GM18507 (cell line): ENCODE measurements around the gene TTC23.

Experiments used
- DNase-seq: peaks from one replicate; pipeline ENCODE4 v3.0.0; 2011; ENCODE audit warnings: low read depth; ENCODE audit not compliant: insufficient read length; ENCODE audit errors: extremely low spot score
- FAIRE-seq: peaks from 2 replicates; lab custom pipeline; 2011; peaks lifted over from hg19 to GRCh38; lab: Jason Lieb, UNC

TTC23 gene

DNA sequence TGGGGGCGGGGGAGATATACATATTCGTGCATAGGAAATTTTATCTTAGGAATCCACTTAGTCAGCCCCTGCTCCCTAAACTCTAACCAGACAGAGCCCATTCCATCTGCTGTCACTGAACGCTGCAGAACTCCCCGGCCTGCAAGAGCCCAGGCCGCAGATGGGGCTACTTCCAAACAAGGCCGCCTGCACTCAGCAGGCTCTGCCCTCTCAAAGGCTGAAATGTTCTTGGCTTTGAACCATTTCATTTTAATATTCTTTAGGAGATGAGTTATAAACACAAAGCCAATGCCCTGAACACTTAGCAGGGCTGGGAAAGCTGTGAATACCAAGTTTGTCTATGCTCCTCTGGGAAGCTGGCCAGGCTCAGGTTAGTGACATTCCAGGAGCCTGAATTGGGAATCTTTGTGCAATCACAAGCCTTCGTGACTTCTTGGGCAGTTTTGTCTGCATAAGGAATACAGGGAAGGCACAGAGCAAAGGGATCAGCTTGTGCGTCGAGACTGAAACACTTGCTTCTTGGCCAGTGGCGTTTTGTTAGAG, 79.5 kb downstream of the TTC23 start:
- DNase-seq (no peak), FAIRE-seq (no peak)

DNA sequence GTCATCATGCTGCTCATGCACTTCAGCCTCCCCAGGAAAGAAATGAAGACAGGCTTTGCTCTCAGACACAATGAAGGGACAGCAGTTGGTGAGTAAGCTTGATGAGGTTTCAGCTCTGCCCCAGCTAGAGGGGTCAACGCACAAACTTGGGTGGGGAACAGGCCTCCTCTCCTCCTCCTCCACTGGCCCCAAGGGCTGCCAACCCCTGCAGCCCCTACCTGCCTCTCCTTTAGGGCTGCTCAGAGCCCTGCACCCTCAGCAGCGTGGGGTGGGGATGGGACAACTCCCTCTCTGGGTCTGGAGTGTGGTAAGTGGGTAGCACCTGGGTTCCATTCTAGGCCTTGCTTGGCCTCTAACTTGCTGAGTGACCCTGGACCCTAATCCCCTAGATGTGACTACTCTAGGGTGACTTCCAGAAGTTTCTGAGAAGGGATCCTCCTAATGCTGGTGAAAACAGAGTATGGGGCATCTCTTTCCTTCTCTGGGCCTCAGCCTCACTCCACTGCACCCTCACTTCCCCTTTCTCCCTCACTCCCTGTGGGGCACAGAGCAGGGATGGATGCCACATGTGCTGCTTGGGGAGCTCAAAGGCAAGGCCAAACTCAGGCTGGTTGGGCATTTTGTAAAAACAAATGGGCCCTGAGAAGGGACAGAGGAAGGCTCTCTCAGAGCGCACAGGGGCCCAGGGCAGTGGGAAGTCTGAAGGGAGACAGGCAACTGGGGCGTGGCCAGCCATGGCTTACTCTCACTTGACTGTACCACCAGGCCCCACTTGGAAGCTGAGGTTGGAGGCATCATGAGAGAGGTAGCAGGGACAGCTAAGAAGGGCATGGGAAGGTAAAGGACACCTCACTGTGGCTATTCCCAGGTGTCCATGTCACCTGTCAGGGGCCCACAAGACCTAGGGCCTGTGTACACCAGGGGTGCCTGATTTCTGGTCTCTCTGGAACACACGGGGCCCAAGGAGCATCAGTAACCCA, 80.5 kb downstream of the TTC23 start:
- FAIRE-seq = no peak
- DNase-seq = no peak

DNA sequence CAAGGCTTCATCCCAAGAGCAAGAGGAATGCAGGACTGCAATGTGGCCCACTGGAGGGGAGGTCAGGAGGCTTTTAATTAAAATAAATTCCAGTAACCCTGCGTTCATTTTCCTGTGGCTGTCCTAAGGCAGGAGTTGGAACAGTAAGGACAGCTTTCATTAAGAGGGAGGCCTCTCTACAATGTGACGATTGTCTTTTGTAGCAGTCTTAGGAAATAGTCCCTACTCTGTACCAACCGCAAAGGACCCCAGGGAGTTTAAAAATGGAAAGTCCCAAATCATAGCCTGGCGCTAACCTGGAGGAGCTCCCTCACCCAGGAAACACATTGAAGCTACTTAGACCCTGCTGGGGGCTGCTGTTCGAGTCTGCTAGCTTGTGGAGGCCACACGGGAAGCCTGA, 81.7 kb downstream of the TTC23 start:
- DNase-seq (no peak), FAIRE-seq (no peak)

DNA sequence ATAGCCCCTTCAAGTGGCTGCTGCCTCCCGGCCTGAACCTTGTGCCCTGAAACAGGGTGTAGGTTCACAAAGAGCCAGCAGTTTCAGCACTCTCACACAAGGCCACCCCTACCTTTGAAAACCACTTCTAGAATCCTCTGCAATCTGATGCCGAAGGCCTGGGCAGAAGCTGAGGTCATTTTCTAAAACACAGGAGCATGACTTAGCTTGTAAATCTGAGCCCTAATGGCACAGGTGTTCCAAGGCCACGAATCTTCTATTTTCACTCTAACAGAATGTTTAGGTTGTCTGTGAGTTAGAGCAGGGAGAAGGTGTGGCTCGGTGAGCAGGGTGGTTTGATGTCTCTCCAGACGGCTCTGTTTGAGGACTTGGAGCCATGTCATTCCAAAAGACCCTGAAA, 82.2 kb downstream of the TTC23 start:
- DNase-seq (no peak), FAIRE-seq (no peak)

DNA sequence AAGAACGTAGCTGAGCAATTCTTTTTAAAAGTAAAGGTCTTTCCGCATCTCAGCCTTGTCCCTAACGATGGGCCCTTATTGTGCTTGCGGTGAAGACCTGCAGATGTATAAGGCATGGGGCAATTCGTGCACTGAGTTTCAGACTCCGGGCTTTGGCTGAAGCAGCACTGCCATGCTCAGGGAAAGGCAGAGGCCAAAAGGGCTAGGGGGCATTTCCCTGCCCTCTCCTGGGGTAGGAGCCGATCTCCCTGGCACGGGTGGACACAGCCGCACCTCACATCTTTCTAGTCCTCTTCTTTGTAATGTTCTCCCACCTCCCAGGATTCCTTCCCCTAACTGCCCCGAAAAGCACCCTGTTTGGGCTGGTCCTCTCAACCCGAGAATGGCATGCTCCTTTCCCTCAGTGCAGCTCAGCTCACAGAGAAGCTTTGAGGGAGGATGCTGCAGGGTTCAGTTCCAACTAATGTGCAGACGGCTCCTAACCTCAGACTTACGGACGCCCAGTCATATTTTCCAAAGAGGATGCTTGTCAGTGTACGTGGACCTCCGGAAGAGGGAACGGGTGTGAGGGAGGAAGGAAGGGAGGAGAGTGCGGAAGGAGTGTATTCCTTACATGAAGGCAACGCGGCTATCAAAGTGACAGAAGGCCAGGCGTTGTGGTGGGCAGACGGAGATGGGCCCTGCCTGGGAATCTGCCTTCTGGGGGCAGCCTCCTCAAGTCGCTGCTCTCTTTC, 83.3 kb downstream of the TTC23 start:
- FAIRE-seq (no peak), DNase-seq (no peak)

DNA sequence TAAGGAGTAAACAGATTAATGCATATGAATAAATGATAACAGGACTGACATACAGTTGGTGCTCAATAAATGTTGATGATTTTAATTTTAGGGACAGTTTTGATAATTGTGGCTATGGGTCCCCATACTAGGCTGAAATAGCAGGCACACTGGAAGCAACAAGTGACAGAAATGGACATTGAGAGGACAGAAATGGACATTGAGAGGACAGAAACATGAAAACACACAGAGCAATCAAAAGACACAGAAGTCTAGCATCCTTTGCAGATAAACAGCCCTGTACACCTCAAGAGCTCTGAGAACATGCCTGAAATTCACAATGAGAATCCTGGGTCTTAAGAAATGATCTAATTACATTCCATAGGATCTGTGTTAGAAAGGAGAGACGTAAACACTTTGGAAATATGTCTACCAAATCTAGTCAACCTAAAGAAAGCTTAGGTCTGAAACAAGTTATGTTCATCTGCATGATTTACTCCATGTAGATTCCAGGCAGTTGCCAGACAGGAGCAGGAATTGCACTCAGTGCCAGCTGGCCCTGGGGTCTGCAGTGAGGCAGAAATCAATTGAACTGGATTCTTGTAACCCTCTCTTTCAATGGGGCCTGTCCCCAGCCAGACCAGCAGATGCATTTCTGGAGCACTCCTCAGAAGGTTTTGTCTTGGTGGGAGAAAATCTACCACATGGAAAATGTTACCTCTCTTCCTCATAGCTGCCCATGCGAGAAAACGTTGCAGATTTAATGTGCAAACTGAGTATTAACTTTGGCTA, 84.2 kb downstream of the TTC23 start:
- DNase-seq (no peak), FAIRE-seq (no peak)

DNA sequence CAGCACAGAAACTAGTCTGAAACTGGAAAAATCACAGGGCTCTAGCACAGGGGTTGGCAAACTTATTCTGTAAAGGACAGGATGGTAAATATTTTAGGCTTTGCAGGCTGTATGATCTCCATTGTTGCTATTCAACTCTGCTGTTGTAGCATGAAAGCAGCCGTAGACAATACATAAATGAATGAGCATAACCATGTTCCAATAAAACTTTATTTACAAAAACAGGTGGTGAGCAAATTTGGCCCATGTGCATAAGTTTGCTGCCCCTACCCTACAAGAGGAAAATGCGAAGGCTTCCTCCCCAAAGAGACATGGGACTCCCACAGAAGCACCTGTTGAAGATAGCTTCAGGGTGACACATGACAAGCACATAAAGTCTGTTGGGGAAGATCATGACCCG, 85.3 kb downstream of the TTC23 start:
- DNase-seq = no peak
- no peak for FAIRE-seq

DNA sequence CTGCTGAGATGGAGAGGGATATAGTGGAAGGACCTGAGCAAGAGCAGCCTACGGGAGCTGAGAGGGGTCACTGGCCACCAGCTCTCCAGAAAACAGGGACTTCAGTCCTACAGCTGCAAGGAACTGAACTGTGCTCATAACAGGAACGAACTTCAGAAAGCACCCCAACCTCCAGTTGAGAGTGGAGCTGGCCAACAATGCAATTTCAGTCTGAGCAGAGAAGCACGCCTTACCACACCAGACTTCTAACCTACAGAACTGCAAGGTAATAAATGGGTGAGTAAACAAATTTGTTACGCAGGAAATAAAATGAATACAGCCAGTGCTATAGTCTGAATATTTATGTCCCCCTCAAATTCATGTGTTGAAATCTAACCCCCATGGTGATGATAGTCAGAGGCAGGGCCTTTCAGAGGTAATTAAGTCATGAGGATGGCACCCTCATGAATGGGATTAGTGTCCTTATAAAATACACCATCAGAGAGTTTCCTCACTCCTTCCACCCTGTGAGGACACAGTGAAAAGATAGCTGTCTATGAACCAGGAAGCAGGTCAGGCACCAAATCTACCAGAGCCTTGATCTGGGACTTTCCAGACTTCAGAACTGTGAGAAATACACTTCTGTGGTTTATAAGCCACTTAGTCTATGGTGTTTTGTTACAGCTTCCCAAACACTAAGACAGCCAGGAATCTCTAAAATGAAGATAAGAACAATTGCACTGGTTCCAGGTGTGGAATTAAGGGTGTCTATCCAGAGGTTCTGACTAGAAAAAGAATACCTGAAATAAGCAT, 85.9 kb downstream of the TTC23 start:
- FAIRE-seq (peak; percentile 52), DNase-seq (no peak)

DNA sequence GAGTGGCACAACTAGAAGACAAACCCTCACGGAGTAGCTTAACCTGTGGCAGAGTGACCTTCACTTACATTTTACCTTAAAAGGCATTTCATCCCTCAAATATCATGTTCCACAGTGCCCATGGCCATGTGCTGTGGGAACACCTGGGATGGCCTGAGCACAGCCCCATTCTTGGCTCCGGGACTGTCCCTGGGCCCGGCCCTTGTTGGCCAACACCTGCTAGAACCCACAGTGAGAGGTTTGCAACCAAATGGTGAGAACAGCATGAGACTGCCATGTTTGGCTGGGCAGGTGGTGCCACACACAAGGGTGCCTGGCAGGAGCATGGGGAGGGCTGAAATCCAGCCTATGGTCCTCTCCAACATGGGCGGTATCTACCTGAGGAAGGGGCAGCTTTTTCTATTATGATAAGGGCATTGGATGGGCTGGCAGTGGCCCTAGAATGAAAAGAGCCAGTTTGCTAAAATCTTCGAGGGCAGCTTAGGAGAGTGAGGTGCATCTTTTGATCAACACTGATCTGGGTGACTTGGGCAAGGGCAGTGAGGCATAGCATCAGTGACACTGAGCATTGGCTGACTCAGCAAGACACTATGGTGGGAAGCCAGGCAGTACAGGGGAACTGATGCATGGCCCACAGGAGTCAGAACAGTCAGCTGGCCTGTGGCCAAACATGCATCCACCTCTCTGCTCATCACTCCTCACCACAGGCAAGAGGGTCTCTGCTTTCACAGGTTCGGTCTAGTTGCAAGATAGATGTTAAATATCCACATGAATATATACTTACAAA, 90.6 kb downstream of the TTC23 start:
- FAIRE-seq = no peak
- DNase-seq = no peak

DNA sequence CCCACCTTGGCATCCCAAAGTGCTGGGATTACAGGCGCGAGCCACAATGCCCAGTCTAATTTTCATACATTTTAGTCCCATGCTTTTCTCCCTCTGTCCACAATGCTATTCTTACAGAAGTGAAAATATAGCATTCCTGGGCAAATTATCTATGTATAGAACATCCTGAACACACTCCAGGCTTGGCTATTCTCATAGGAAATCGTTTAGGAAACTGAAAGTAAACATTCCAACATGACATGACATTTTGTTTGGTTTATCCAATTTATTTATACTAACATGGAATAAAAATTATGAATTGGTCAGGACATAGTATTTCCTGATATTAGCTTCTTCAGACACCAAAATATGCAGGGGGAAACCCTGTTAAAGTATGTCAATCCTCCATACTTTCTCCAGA, 91.9 kb downstream of the TTC23 start:
- DNase-seq = no peak
- no peak for FAIRE-seq

DNA sequence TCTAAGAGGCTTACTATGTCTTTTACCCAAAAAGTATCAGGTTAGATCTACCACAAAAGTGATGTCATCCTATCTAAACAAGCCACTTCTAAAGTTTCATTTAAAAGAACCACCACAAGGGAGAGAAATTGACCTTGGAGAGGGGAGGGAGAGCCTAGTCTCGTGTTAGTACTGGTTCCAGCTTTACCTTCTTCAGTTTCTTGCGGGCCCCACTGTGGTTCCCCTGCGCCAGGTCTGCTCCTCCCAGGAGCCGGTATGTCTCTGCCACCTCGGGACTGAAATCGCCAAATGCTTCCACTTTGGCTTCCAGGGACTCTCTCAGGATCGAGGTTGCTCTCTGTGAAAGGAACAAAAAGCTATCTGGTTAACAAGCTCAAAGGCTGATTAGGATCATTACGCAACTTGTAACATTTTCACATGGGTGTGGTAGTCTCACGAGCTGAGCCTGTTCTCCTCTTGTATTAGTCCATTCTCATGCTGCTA, 93.4 kb downstream of the TTC23 start:
- no peak for DNase-seq
- no peak for FAIRE-seq

DNA sequence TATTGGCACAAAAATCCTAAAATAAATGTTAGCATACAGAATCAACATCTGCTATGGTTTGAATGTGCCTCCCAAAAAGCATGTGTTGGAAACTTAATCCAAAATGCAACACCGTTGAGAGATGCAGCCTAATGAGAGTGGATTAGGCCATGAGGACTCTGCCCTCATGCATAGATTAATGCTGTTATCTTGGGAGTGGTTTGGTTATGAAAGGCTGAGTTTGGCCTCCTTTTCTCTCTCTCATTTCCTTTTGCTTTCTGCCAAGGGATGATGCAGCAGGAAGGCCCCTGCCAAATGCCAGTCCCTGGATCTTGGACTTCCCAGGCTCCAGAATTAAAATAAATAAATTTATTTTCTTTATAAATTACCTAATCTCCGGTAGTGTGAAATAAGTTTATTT, 95.1 kb downstream of the TTC23 start:
- FAIRE-seq = no peak
- no peak for DNase-seq

DNA sequence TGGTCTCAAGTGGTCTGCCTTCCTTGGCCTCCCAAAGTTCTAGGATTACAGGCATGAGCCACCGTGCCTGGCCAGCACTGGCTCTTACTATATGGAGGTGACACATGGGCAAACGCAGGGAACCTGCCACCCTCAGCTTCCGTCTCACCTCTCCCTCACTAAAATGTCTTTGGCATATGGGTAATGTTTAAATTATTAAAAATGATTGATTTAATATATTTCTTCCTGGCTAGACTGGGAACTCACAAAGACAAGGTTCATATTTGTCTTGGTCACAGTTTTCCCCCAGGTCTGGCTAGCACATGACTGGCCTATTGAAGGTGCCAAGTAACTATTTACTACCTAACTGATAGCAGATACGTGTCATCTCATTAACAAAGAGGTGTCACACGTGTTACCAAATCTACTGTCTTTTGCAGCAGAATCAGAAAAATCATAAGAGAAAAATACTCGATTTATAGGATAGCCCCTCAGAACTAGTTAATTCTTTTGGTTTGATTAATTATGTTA, 96.3 kb downstream of the TTC23 start:
- DNase-seq = no peak
- FAIRE-seq = no peak

DNA sequence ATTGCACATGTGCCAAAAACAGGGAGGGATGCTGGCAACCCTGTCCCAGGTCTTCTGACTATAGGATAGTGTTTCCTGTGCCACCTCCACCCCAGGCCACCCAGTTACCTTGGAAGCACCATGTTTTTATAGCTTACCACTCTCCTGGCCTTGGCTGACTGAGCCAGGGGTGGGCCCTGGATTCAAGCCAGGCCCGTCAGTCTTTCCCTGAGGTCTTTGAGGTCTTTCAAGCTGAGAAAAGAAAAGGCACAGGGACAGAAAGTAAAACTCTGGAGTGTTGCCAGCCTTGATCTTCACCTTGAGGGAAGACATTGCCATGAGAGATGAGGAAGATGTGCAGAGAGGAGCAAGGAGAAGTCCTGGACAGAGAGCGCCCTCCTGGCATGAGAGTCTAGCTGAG, 98.2 kb downstream of the TTC23 start:
- DNase-seq (no peak), FAIRE-seq (no peak)

DNA sequence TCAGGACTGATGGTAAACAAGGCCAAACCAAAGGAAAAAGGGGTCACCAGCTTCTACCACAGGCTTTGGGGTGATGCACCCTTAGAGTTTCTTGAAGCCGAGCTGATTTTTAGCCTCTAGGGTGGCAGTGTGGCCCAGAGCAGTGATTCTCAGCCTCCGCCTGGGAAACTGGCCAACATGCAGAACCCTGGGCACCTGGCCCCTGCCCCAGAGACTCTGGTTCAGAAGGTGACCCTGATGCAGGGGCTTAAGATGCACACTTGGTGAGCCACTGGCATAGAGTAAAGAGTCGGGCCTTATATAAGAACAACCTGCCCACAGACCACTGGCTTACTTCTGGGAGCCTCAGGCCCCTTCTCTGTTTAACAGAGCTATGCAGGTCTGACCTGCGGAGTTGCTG, 100.0 kb downstream of the TTC23 start:
- FAIRE-seq = no peak
- no peak for DNase-seq

DNA sequence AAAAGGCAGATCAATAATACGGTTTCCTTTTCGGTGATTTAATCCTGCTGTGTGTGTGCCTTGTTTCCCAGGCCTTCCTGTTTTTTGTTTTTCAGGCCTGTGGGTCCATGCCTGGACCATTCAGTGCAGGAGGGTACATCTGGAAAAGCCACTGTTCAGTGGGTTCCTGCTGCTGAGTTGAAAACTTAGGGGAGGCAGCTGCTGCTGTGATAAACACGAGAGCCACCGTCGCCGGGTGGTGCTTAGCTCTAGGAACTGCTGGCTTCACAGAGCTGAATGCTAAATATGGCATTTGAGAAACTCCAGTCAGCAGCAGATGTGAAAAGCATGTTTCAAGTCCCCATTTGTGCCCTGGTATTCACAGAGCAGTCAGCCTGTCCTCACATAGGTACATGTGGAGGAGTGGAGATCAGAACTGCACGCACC, 100.5 kb downstream of the TTC23 start:
- no peak for FAIRE-seq
- DNase-seq = no peak

DNA sequence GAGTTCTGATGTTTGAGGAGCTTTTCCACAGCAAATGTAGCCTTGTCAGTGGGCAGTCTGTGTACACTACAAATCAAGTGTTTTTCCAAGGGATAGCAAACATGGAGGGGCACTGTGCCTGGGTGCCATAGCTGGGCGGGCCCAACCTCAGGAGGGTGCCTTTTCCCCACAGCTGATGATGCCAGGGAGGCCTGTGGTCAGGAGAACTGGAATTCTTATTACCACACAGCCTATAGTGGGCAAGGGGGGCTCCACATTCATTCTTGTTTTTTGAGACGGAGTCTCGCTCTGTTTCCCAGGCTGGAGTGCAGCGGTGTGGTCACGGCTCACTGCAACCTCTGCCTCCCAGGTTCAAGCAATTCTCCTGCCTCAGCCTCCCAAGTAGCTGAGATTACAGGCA, 102.7 kb downstream of the TTC23 start:
- FAIRE-seq = no peak

DNA sequence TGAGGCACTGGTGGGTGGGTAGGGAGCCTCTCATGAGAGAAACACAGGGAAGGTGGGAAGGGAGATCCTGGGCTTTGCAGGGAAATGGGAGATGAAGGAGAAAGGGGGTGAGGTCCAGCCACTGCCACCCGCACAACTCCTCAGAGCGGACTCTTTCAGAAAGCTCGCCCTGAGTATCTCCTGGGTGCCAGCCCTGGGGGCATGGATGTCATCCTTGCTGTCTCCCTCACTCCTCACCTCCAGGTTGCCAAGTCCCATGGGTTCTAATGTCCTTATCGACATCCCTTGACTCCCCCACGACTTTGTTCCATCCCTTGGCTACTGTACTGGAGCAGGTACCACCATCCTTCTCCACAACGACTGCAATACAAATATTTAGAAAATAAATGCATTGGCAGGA, 103.6 kb downstream of the TTC23 start:
- DNase-seq = no peak
- FAIRE-seq = no peak

More for the DNA sequence above, 102.7 kb downstream of the TTC23 start:
- no peak for DNase-seq
